DMS 273 (cell line): ENCODE data around the gene AGBL1.
"Not testable (repeated sequence)": the region's sequence is repeated elsewhere in the genome, so short reads cannot be mapped to it uniquely, and the experiment has no call there.

Experiments used
- DNase-seq: peaks from one replicate; lab custom pipeline; 2025; ENCODE audit not compliant: unreplicated experiment; lab: John Stamatoyannopoulos, UW

Gene AGBL1

GRCh38 chr15:86489981-86490380 lies 410.3 kb downstream of the AGBL1 start:
- no peak for DNase-seq

DNA sequence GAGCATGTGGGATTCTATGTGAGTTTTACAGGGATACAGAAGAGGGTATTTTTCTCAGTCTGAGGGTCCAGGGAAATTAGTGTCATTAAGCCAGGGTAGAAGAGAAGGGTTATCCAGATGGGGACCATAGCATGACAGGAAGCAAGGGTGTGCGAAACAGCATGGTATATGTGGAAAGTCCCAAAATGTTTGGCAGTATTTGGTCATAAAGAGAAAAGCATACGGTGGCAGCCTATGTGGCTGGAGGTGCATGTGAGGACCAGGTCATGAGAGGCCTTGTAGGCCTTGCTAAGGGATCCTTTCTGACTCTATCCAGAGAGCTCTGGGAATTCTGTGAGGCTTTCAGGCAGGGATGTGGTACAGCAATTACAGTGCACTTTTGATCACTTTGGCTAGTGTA lies 411.4 kb downstream of the AGBL1 start:
- no peak for DNase-seq

GRCh38 chr15:86493884-86494283 lies 414.2 kb downstream of the AGBL1 start:
- no peak for DNase-seq

- DNase-seq, result no peak
Measured at GRCh38 chr15:86494475-86494874, 414.8 kb downstream of the AGBL1 start.

- DNase-seq, result no peak
Measured at GRCh38 chr15:86502301-86502700, 422.6 kb downstream of the AGBL1 start.

DNA sequence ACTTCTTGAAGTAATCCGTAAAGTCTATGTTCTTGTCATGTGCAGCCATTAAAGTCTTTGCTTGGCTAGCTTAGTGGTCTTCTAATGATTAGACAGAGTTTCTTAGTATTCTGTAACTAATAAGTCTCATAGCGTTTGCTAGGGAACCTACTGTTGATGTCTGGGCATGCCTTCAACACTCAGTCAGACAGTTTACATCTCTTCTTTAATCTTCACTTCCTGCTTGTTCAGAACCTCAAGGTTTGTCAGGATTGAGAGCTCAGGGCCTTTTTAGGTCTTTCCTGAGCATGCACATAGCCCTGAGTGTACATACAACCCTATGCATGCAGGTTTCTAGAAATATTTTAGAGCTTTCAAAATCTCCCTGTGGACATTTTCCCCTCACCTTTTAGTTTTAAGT lies 426.3 kb downstream of the AGBL1 start:
- DNase-seq, result no peak

DNA sequence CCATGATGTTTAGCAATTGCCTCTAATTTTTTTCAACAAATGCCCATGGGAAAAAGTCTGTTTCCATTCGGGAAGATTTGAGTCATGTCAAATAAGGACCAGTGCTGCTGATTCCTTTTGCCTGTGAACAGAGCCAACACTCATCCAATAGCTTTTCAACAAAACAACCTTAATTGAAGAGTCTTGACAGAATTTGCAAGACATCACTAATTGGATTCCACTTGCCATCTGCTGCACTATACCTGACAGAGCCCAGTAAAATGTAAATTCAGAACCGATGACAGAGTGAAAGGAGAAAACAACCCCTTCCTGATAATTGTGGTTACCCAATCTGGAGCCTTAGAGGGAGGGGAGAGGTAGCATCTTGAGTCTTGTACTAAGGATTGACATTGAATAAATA lies 426.7 kb downstream of the AGBL1 start:
- DNase-seq, result peak; percentile 30

GRCh38 chr15:86515625-86516024 lies 436.0 kb downstream of the AGBL1 start:
- DNase-seq, result no peak

DNA sequence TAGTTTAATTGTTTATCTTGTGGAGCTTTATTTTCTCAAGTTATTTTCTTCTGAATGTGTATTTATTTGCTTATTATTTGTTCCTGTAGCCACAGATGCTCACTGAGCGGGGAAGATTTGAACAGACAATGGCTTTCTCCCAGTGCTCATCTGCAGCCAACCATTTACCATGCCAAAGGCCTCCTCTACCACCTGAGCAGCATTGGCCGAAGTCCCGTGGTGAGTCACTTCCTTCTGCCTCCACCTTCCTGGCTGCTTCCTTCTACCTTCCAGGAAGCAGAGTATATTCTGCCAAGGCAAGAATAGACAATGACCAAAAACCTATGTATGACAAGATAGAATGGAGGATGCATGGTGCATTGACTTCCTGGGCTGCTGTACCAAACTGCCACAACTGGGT lies 443.1 kb downstream of the AGBL1 start:
- no peak for DNase-seq

DNA sequence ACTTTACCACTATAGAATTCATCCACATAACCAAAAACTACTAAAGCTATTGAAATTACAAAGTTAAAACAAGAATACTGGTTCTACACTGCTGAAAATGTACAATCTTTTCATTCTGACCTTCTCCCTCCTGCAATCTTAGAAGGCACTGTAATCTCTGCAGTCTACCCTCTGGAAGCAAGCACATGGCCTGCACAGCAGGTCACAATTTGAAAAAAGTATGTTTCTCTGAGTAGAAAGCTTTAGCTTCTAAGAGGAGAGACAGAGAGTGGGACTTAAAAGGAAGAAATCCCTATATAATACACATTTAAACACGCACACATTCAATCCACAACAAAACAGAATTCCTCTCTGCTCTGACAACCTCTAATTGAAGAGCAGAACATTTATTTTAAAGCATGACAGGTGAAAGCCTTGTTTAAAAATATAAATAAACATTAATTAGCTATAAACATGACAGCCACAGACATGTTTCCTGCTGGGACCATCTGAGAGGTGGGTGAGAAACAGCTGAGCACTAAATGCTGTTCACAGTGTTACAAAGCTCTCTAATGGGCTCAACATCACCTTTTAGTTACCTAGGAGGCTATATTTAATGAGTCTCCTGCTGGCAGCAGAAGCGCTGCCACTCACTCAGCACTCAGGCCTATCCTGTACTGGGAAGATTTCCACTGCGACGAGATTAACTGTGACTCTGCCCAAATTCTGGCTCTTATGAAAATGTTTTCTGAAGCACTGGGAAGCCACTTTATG lies 447.4 kb downstream of the AGBL1 start:
- no peak for DNase-seq

DNA sequence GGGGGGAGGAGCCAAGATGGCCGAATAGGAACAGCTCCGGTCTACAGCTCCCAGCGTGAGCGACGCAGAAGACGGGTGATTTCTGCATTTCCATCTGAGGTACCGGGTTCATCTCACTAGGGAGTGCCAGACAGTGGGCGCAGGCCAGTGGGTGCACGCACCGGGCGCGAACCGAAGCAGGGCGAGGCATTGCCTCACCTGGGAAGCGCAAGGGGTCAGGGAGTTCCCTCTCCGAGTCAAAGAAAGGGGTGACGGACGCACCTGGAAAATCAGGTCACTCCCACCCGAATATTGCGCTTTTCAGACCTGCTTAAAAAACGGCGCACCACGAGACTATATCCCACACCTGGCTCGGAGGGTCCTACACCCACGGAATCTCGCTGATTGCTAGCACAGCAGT lies 448.4 kb downstream of the AGBL1 start:
- DNase-seq, result not testable (repeated sequence)

DNA sequence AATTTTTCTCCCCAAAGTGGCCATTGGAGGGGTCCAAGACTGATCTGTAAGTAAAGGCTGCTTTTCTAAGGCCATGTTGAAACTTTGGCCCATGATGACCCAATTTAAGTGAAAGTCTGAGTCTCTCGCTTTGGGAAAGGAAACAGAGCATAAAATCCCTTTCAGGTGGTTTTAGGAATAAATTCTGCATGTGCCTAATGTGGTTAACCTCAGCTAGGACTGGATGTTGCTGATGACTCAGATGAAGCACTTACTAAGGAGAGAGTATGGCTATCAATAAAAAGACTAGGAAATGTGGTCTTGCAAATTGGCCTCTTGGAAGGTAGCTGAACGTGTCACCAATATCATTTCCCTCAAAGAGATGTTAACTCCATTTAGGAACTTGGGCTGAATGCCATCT lies 458.5 kb downstream of the AGBL1 start:
- no peak for DNase-seq

DNA sequence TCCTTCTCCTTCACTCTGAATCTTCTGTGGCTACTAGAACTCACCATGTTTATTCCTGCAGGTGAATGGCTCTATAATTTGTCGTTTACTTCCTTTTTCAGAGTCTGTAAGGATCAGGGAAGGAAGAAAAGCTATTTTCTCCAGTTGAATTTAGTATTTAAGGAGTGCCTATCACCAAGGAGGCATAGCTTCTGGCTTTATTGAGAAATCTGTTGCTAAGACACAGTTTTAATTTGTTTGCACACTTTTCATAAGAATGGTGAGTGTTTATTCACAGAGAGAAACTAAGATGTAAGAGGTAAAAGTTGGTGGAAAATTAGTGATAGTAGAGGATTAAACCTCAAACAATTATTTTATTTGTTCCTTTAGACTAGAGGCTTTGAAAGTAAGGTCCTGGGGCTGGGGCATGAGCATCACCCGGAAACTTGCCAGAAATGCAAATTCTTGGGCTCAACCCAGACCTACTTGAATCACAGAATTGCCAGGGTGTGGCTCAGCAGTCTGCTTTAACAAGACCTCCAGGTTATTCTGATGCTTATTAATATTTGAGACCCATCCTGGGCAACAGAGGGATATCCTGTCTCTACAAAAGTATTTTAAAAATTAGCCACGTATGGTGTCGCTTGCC lies 461.3 kb downstream of the AGBL1 start:
- peak; percentile 33 for DNase-seq

DNA sequence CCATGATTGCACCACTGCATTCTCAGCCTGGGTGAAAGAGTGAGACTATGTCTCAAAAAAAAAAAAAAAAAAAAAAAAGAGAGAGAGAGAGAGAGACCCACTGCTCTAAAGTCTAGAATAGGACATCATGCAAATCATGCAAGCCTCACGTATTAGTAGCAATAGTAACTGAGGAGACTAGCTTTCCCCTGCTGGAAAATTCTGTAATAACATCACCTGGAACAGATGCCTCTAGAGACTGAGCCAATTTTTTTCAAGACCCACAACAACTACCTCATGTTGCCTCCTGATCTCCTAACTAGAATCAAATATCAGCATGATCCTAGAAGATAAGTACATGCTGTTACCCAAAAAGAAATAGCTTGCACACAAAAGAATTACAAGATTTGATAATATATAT lies 461.9 kb downstream of the AGBL1 start:
- peak; percentile 39 for DNase-seq

- no peak for DNase-seq
Measured at GRCh38 chr15:86550075-86550474, 470.4 kb downstream of the AGBL1 start.

GRCh38 chr15:86553108-86553507 lies 473.4 kb downstream of the AGBL1 start:
- DNase-seq, result no peak

GRCh38 chr15:86555098-86555497 lies 475.4 kb downstream of the AGBL1 start:
- DNase-seq, result peak; percentile 16

DNA sequence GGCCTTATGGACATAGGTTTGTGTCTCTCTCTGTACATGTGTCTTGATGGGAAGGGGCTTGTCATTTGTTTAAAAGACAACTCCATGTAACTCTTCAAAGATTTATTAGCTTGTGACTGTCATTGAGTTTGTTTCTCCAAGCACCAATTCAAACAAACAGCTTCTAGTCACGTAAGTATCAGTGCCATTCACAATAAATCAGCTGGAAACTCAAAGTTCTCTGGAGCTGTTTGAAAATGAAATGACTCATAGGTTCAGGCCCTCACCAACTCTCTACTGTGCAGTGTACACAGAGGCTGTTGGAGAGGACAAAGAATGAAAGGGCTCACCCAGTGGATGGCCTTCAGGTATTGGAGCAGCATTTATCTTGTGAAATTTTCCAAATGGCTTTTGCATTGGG lies 476.3 kb downstream of the AGBL1 start:
- no peak for DNase-seq

DNA sequence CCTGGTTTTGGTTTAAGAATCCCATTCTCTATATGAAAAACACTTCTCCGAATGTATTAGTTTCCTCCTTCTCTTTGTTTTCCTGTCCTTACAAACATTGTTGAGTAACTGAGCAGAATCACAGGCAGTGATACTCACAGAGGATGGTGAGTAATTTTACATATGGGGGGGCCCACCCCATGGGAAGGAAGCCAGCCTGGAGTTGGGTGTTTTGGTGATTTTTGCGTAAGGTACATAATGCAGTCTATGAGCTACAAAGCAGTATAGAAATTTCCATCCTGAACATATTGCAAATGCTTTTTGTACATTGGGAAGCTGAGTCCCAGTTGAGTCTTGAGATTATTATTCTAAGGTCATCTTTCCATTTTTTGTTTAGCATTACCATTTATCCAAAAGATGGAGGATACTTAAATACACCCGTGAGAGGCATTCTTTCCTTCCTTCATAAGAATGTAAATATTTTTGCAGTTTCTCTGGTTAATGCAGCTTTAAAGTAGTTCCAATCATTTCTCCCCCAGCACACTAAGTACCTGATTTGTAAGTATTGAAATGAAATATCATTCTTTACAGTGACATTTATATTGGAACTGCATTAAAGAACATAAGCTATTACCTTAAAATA lies 476.8 kb downstream of the AGBL1 start:
- no peak for DNase-seq

DNA sequence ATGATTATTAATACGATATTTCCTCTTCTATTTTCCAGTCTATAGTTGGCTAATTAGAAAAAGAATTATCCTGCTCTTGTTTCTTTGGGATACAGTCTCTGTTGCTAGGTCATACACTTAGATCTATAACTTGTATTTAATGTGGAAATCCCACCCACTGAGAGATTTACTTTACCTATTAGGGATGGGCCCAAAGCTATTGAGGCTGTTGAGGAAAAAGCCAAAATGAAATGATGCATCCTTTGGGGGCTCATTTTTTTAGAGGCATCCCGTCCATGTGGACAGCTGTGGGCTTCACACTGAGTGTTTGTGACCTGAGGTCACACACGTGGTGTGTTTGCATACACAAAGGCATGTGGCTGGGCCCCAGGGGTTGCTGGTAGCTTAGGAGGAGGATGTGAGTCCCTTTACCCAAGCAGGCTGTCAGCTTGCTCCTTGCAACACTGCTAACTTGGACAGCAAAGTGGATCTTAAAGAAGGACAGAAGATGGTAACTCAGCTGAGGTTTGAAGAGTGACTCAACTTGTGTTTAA lies 477.4 kb downstream of the AGBL1 start:
- DNase-seq, result no peak

DNA sequence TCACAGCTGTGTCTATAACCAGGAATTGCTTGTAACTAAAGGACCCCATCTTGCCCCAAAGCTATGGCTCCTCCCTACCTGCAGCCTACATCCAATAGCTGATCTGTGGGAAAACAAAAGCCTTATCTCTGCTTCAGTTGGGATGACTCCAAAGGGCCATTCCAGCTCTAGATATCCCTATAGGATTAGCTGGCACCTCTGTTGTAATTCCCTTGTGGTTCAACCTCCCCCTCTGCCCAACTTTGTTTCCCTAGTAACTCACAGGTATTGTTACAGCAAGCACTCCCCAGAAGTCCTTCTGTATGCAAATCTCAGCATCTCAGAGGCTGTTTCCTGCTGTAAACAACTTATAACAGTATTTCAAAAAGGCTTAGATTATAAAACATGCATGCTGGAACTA lies 478.6 kb downstream of the AGBL1 start:
- no peak for DNase-seq

DNA sequence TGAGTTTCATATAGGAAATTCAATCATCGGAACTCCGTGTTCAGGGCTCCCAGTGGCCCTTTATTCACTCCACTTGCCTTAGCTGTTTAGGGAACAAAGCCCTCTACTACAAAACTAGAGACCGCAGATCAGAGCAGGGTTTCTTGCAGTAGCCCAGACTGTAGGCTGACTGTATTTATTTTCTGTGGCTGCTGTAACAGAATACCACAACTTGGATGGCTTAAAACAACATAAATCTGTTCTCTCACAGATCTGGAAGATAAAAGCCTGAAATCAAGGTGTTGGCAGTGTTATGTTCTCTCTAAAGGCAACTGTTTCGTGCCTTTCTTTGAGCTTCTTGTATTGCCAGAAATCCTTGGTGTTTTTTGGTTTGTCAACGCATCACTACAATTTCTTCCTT lies 479.0 kb downstream of the AGBL1 start:
- DNase-seq, result no peak
